GM21526 (cell line): ENCODE data around the gene GPAT3.
"Not testable (repeated sequence)": the region's sequence is repeated elsewhere in the genome, so short reads cannot be mapped to it uniquely, and the experiment has no call there.

Experiments used
- ATAC-seq: cut with Tn5 transposase; IDR thresholded peaks from one replicate; pipeline ENCODE4 v1.9.1; 2021; ENCODE audit warnings: moderate library complexity; ENCODE audit not compliant: unreplicated experiment, low FRiP score

The GPAT3 gene

GRCh38 chr4:83548151-83548905 is 12.4 kb downstream of the GPAT3 start:
- peak; percentile 79 for ATAC-seq

GRCh38 chr4:83552083-83552482 is 16.2 kb downstream of the GPAT3 start:
- ATAC-seq, result no peak

- ATAC-seq, result no peak
These were observed 17.0 kb downstream of the GPAT3 start for GRCh38 chr4:83552924-83553323.

- no peak for ATAC-seq
These were observed 20.2 kb downstream of the GPAT3 start for GRCh38 chr4:83556006-83556707.

- ATAC-seq, result no peak
These were observed 20.9 kb downstream of the GPAT3 start for GRCh38 chr4:83556816-83557215.

- ATAC-seq, result no peak
These were observed 22.2 kb downstream of the GPAT3 start for GRCh38 chr4:83558059-83558653.

GRCh38 chr4:83558680-83559079 is 22.8 kb downstream of the GPAT3 start:
- no peak for ATAC-seq

GRCh38 chr4:83560523-83560922 is 24.6 kb downstream of the GPAT3 start:
- no peak for ATAC-seq

GRCh38 chr4:83561381-83561780 is 25.5 kb downstream of the GPAT3 start:
- ATAC-seq, result no peak

GRCh38 chr4:83563998-83564397 is 28.1 kb downstream of the GPAT3 start:
- no peak for ATAC-seq

GRCh38 chr4:83568062-83568461 is 32.2 kb downstream of the GPAT3 start:
- no peak for ATAC-seq

GRCh38 chr4:83569429-83569828 is 33.5 kb downstream of the GPAT3 start:
- ATAC-seq, result no peak

- ATAC-seq, result no peak
These were observed 34.1 kb downstream of the GPAT3 start for GRCh38 chr4:83569987-83570386.

- ATAC-seq, result no peak
These were observed 36.9 kb downstream of the GPAT3 start for GRCh38 chr4:83572848-83573247.

GRCh38 chr4:83574247-83574646 is 38.3 kb downstream of the GPAT3 start:
- no peak for ATAC-seq

GRCh38 chr4:83576237-83576636 is 40.3 kb downstream of the GPAT3 start:
- ATAC-seq, result not testable (repeated sequence)

- peak; percentile 84 for ATAC-seq
These were observed 45.7 kb downstream of the GPAT3 start for GRCh38 chr4:83581411-83582288.

GRCh38 chr4:83582289-83582785 is 46.4 kb downstream of the GPAT3 start:
- peak; percentile 60 for ATAC-seq

GRCh38 chr4:83585982-83586508 is 50.1 kb downstream of the GPAT3 start:
- ATAC-seq, result no peak

GRCh38 chr4:83589279-83589678 is 53.4 kb downstream of the GPAT3 start:
- ATAC-seq, result no peak
